ENCODE measurements around the gene ZBTB20. TPM values are rescaled to one million over a fixed set of nuclear protein-coding genes. Genes with fewer than 3 reads are reported as not detected.

Gene ZBTB20
- total and polyA plus RNA-seq, 5 experiments from 2014 or later: 16.5 to 50.8 (median 22.0) TPM

GRCh38 chr3:114449271-114450007, 697.6 kb downstream of the ZBTB20 start:
- Mint-ChIP-seq H3K9me3 (no peaks in the 10 kb centered on the region), H3K4me3 (peak overlapping the region in 1 of 10 donors; percentile 10), H3K27me3 (no peaks in the 10 kb centered on the region), H3K27ac (no peak overlapping the region), H3K36me3 (no peaks in the 10 kb centered on the region), H3K4me1 (peaks cover 7 to 20% (median 14%) of the 10 kb centered on the region in 4 donors)
- ATAC-seq (no peak), DNase-seq (no peak)
- POLR2A ChIA-PET: no interaction called here

GRCh38 chr3:114447950-114448479, 699.1 kb downstream of the ZBTB20 start:
- Mint-ChIP-seq H3K27me3 (no peaks in the 10 kb centered on the region), H3K4me3 (no peak overlapping the region), H3K4me1 (peaks cover 5 to 22% (median 11%) of the 10 kb centered on the region in 4 donors), H3K36me3 (no peaks in the 10 kb centered on the region), H3K27ac (no peak overlapping the region), H3K9me3 (no peaks in the 10 kb centered on the region)
- POLR2A ChIA-PET: no interaction called here
- DNase-seq (no peak), ATAC-seq (no peak)

- no peak for ATAC-seq
- Mint-ChIP-seq H3K4me3 (no peak overlapping the region), H3K27me3 (no peaks in the 10 kb centered on the region), H3K4me1 (peaks cover 5 to 26% (median 10%) of the 10 kb centered on the region in 4 donors), H3K27ac (peak overlapping the region in 2 of 10 donors; percentile 11 to 23), H3K36me3 (no peaks in the 10 kb centered on the region), H3K9me3 (no peaks in the 10 kb centered on the region)
- POLR2A ChIA-PET: no interaction called here
- DNase-seq: no peak
These were observed 699.5 kb downstream of the ZBTB20 start for GRCh38 chr3:114447545-114447944.

GRCh38 chr3:114446600-114446999, 700.5 kb downstream of the ZBTB20 start:
- Mint-ChIP-seq H3K4me3 (no peak overlapping the region), H3K27me3 (no peaks in the 10 kb centered on the region), H3K4me1 (peaks cover 5 to 27% (median 8%) of the 10 kb centered on the region in 4 donors), H3K9me3 (no peaks in the 10 kb centered on the region), H3K36me3 (no peaks in the 10 kb centered on the region), H3K27ac (peak overlapping the region in 1 of 10 donors; percentile 14)
- POLR2A ChIA-PET: no interaction called here
- DNase-seq: no peak
- ATAC-seq: no peak

- POLR2A ChIA-PET: no interaction called here
- no peak overlapping the region for H3K27ac Mint-ChIP-seq
- DNase-seq (no peak), ATAC-seq (no peak)
- H3K9me3 Mint-ChIP-seq: no peaks in the 10 kb centered on the region
- H3K4me3 Mint-ChIP-seq: no peak overlapping the region
- no peaks in the 10 kb centered on the region for H3K27me3 Mint-ChIP-seq
- peaks cover 3 to 22% (median 5%) of the 10 kb centered on the region in 4 donors for H3K4me1 Mint-ChIP-seq
- H3K36me3 Mint-ChIP-seq: no peaks in the 10 kb centered on the region
These were observed 701.9 kb downstream of the ZBTB20 start for GRCh38 chr3:114445233-114445632.

- Mint-ChIP-seq H3K9me3 (no peaks in the 10 kb centered on the region), H3K27me3 (no peaks in the 10 kb centered on the region), H3K4me1 (peaks cover 2 to 19% (median 4%) of the 10 kb centered on the region in 4 donors), H3K4me3 (no peak overlapping the region), H3K27ac (no peak overlapping the region), H3K36me3 (no peaks in the 10 kb centered on the region)
- no peak for ATAC-seq
- POLR2A ChIA-PET: no interaction called here
- DNase-seq: no peak
These were observed 702.9 kb downstream of the ZBTB20 start for GRCh38 chr3:114444216-114444615.

GRCh38 chr3:114442246-114442645, 704.8 kb downstream of the ZBTB20 start:
- DNase-seq (no peak), ATAC-seq (no peak)
- no peaks in the 10 kb centered on the region for H3K27me3 Mint-ChIP-seq
- peaks cover 2 to 15% (median 3%) of the 10 kb centered on the region in 4 donors for H3K4me1 Mint-ChIP-seq
- POLR2A ChIA-PET: no interaction called here
- no peak overlapping the region for H3K4me3 Mint-ChIP-seq
- no peaks in the 10 kb centered on the region for H3K9me3 Mint-ChIP-seq
- no peaks in the 10 kb centered on the region for H3K36me3 Mint-ChIP-seq
- H3K27ac Mint-ChIP-seq: no peak overlapping the region

- ATAC-seq (no peak), DNase-seq (no peak)
- Mint-ChIP-seq H3K9me3 (no peaks in the 10 kb centered on the region), H3K36me3 (no peaks in the 10 kb centered on the region), H3K27me3 (no peaks in the 10 kb centered on the region), H3K27ac (no peak overlapping the region), H3K4me1 (peaks cover 2 to 15% (median 3%) of the 10 kb centered on the region in 4 donors), H3K4me3 (no peak overlapping the region)
- POLR2A ChIA-PET: no interaction called here
These were observed 705.7 kb downstream of the ZBTB20 start for GRCh38 chr3:114441386-114441785.

GRCh38 chr3:114440700-114441099, 706.4 kb downstream of the ZBTB20 start:
- Mint-ChIP-seq H3K36me3 (no peaks in the 10 kb centered on the region), H3K9me3 (no peaks in the 10 kb centered on the region), H3K27me3 (no peaks in the 10 kb centered on the region), H3K27ac (no peak overlapping the region), H3K4me1 (peaks cover 2 to 15% (median 3%) of the 10 kb centered on the region in 4 donors), H3K4me3 (no peak overlapping the region)
- ATAC-seq: no peak
- no peak for DNase-seq
- POLR2A ChIA-PET: no interaction called here

GRCh38 chr3:114439284-114439683, 707.8 kb downstream of the ZBTB20 start:
- POLR2A ChIA-PET: no interaction called here
- Mint-ChIP-seq H3K4me3 (no peak overlapping the region), H3K9me3 (no peaks in the 10 kb centered on the region), H3K36me3 (peaks cover 0 to under 1% (median 0%) of the 10 kb centered on the region in 3 donors), H3K4me1 (peaks cover under 1 to 15% (median 3%) of the 10 kb centered on the region in 4 donors), H3K27ac (no peak overlapping the region), H3K27me3 (no peaks in the 10 kb centered on the region)
- DNase-seq: no peak
- no peak for ATAC-seq

GRCh38 chr3:114437897-114438296, 709.2 kb downstream of the ZBTB20 start:
- DNase-seq (no peak), ATAC-seq (no peak)
- H3K4me1 Mint-ChIP-seq: peaks cover 2 to 13% (median 3%) of the 10 kb centered on the region in 4 donors
- POLR2A ChIA-PET: no interaction called here
- H3K9me3 Mint-ChIP-seq: no peaks in the 10 kb centered on the region
- no peak overlapping the region for H3K27ac Mint-ChIP-seq
- no peak overlapping the region for H3K4me3 Mint-ChIP-seq
- peaks cover 0 to 2% (median 0%) of the 10 kb centered on the region in 3 donors for H3K36me3 Mint-ChIP-seq
- H3K27me3 Mint-ChIP-seq: no peaks in the 10 kb centered on the region

- H3K9me3 Mint-ChIP-seq: no peaks in the 10 kb centered on the region
- ATAC-seq (no peak), DNase-seq (no peak)
- H3K4me1 Mint-ChIP-seq: peaks cover 0 to 7% (median 2%) of the 10 kb centered on the region in 4 donors
- peaks cover 0 to 2% (median 0%) of the 10 kb centered on the region in 3 donors for H3K36me3 Mint-ChIP-seq
- no peak overlapping the region for H3K4me3 Mint-ChIP-seq
- POLR2A ChIA-PET: no interaction called here
- H3K27ac Mint-ChIP-seq: no peak overlapping the region
- H3K27me3 Mint-ChIP-seq: no peaks in the 10 kb centered on the region
These were observed 710.9 kb downstream of the ZBTB20 start for GRCh38 chr3:114436182-114436581.

GRCh38 chr3:114435386-114436115, 711.5 kb downstream of the ZBTB20 start:
- Mint-ChIP-seq H3K4me1 (peaks cover 0 to 7% (median 3%) of the 10 kb centered on the region in 4 donors), H3K27ac (no peak overlapping the region), H3K9me3 (no peaks in the 10 kb centered on the region), H3K36me3 (peaks cover 0 to 2% (median 2%) of the 10 kb centered on the region in 3 donors), H3K27me3 (no peaks in the 10 kb centered on the region), H3K4me3 (no peak overlapping the region)
- DNase-seq (no peak), ATAC-seq (no peak)
- POLR2A ChIA-PET: no interaction called here
